SU-DHL-6 (cell line): Measurements from ENCODE around the gene ASTN2.

Experiments
- H2AFZ ChIP-seq: fragments of 200-600 bp; sonication (generic); 2 replicates; pipeline ENCODE4 v1.6.1; 2014; ENCODE audit warnings: low read depth, mild to moderate bottlenecking, moderate library complexity, mixed read lengths, antibody characterized with exemption, low read length; ENCODE audit not compliant: severe bottlenecking
- H3F3A ChIP-seq: fragments of 200-600 bp; shearing (Covaris generic); 2 replicates; pipeline ENCODE4 v1.6.0; 2016; ENCODE audit warnings: antibody characterized with exemption, mild to moderate bottlenecking; ENCODE audit not compliant: insufficient read depth
- H3K27ac ChIP-seq: fragments of 200-600 bp; sonication (generic); 2 replicates; pipeline ENCODE4 v1.5.1; 2016; ENCODE audit warnings: low read depth, mild to moderate bottlenecking, low read length, moderate library complexity, mixed read lengths
- H3K27me3 ChIP-seq: fragments of 200-600 bp; sonication (generic), shearing (Covaris generic); 2 replicates; pipeline ENCODE4 v1.6.0; 2014; ENCODE audit warnings: mild to moderate bottlenecking, low read length
- H3K36me3 ChIP-seq: fragments of 200-600 bp; sonication (generic); 2 replicates; pipeline ENCODE4 v1.6.1; 2014; ENCODE audit warnings: mild to moderate bottlenecking, low read length, mixed read lengths
- H3K4me2 ChIP-seq: fragments of 300-600, 200-600 bp; shearing (Covaris generic), sonication (generic); 2 replicates; pipeline ENCODE4 v1.6.0; 2014; ENCODE audit warnings: low read length, low read depth, mild to moderate bottlenecking; ENCODE audit not compliant: poor library complexity, severe bottlenecking
- H3K4me3 ChIP-seq: fragments of 200-600 bp; sonication (generic); 2 replicates; pipeline ENCODE4 v1.5.1; 2014; ENCODE audit warnings: antibody characterized with exemption, low read length, mild to moderate bottlenecking, mixed read lengths; ENCODE audit not compliant: insufficient read depth, poor library complexity, severe bottlenecking
- H3K79me2 ChIP-seq: fragments of 200-600 bp; sonication (generic); 2 replicates; pipeline ENCODE4 v1.6.1; 2014; ENCODE audit warnings: mild to moderate bottlenecking, low read length, moderate library complexity; ENCODE audit not compliant: insufficient read depth
- H3K9ac ChIP-seq: fragments of 200-600 bp; sonication (generic); 2 replicates; pipeline ENCODE4 v1.7.0; 2014; ENCODE audit warnings: mild to moderate bottlenecking, low read length
- H3K9me2 ChIP-seq: fragments of 200-600 bp; sonication (generic); replicated peaks from 2 replicates; pipeline ENCODE4 v1.6.1; 2014; ENCODE audit warnings: low read length; ENCODE audit not compliant: insufficient read depth
- H3K9me3 ChIP-seq: fragments of 200-600 bp; sonication (generic); 2 replicates; pipeline ENCODE4 v1.6.1; 2014; ENCODE audit warnings: low read length, mixed read lengths; ENCODE audit not compliant: insufficient read depth
- H4K20me1 ChIP-seq: fragments of 200-600 bp; sonication (generic); 2 replicates; pipeline ENCODE4 v1.6.1; 2014; ENCODE audit warnings: low read depth, mild to moderate bottlenecking, antibody characterized with exemption, low read length, moderate library complexity, mixed read lengths
- CTCF ChIP-seq: fragments of 200-600 bp; sonication (generic); IDR thresholded peaks from one replicate; pipeline ENCODE4 v1.5.1; 2017; ENCODE audit warnings: antibody characterized with exemption, mild to moderate bottlenecking, low read length, moderate library complexity; ENCODE audit not compliant: insufficient read depth, poor library complexity, severe bottlenecking
- EZH2phosphoT487 ChIP-seq: fragments of 200-600 bp; sonication (generic), shearing (Covaris generic); conservative IDR thresholded peaks from 2 replicates; pipeline ENCODE4 v1.6.1; 2018; ENCODE audit warnings: mild to moderate bottlenecking, antibody characterized with exemption, low read length, moderate library complexity, mixed read lengths

The ASTN2 gene

GRCh38 chr9:116715751-116716150 lies 699.1 kb downstream of the ASTN2 start:
- Histone ChIP-seq H3K4me2 (no peak overlapping the region), H3K36me3 (no peaks in the 10 kb centered on the region), H3K9me2 (no peaks in the 10 kb centered on the region), H3K27ac (no peak overlapping the region), H3K27me3 (no peaks in the 10 kb centered on the region), H3F3A (no peaks in the 10 kb centered on the region), H3K79me2 (no peaks in the 10 kb centered on the region), H3K9ac (no peak overlapping the region), H2AFZ (no peak overlapping the region), H3K9me3 (no peaks in the 10 kb centered on the region), H3K4me3 (no peak overlapping the region), H4K20me1 (no peaks in the 10 kb centered on the region)
- TF ChIP-seq CTCF (no peak), EZH2phosphoT487 (no peak)

- TF ChIP-seq CTCF = no peak
- no peak overlapping the region for H3K9ac ChIP-seq
- H3K27ac ChIP-seq = no peak overlapping the region
- no peaks in the 10 kb centered on the region for H4K20me1 ChIP-seq
- H2AFZ ChIP-seq = no peak overlapping the region
- no peaks in the 10 kb centered on the region for H3K9me3 ChIP-seq
- H3F3A ChIP-seq = no peaks in the 10 kb centered on the region
- no peaks in the 10 kb centered on the region for H3K27me3 ChIP-seq
- H3K79me2 ChIP-seq = no peaks in the 10 kb centered on the region
- H3K4me3 ChIP-seq = no peak overlapping the region
- no peak overlapping the region for H3K4me2 ChIP-seq
- no peaks in the 10 kb centered on the region for H3K36me3 ChIP-seq
- no peaks in the 10 kb centered on the region for H3K9me2 ChIP-seq
Measured at GRCh38 chr9:116713271-116713670, 701.6 kb downstream of the ASTN2 start.

- Histone ChIP-seq H3K9ac (no peak overlapping the region), H3F3A (no peaks in the 10 kb centered on the region)
- TF ChIP-seq CTCF = no peak
- no peak for TF ChIP-seq EZH2phosphoT487
Measured at GRCh38 chr9:116712781-116713180, 702.1 kb downstream of the ASTN2 start.

More at GRCh38 chr9:116712781-116713180, 702.1 kb downstream of the ASTN2 start:
- Histone ChIP-seq H3K36me3 (no peaks in the 10 kb centered on the region), H2AFZ (no peak overlapping the region), H3K9me2 (no peaks in the 10 kb centered on the region), H4K20me1 (no peaks in the 10 kb centered on the region), H3K9me3 (no peaks in the 10 kb centered on the region), H3K4me2 (no peak overlapping the region), H3K79me2 (no peaks in the 10 kb centered on the region), H3K27me3 (no peaks in the 10 kb centered on the region), H3K27ac (no peak overlapping the region), H3K4me3 (no peak overlapping the region)
